GM23248 (cell line): ENCODE results near the gene UNC93A. TPM values are rescaled to one million over a fixed set of nuclear protein-coding genes. Genes with fewer than 3 reads are reported as not detected.

Experiments used
- DNase-seq: peaks from one replicate; pipeline ENCODE4 v3.0.0-alpha.2; 2015
- H2AFZ ChIP-seq: fragments of 200-600 bp; sonication (generic); 2 replicates; pipeline ENCODE4 v1.6.1; 2016; ENCODE audit warnings: antibody characterized with exemption
- H3F3A ChIP-seq: fragments of 200-600 bp; sonication (generic); 2 replicates; pipeline ENCODE4 v1.6.1; 2016; ENCODE audit warnings: mild to moderate bottlenecking, antibody characterized with exemption, mixed run types; ENCODE audit not compliant: insufficient read depth
- H3K27ac ChIP-seq: fragments of 200-600 bp; sonication (generic); 2 replicates; pipeline ENCODE4 v1.5.1; 2016; ENCODE audit warnings: mild to moderate bottlenecking
- H3K27me3 ChIP-seq: fragments of 200-600 bp; sonication (generic); replicated peaks from 2 replicates; pipeline ENCODE4 v1.6.1; 2016; ENCODE audit warnings: mild to moderate bottlenecking; ENCODE audit not compliant: insufficient read depth
- H3K36me3 ChIP-seq: fragments of 200-600 bp; sonication (generic); 2 replicates; pipeline ENCODE4 v1.6.1; 2016; ENCODE audit warnings: low read depth, mild to moderate bottlenecking
- H3K4me1 ChIP-seq: fragments of 200-600 bp; sonication (generic); 2 replicates; pipeline ENCODE4 v1.6.1; 2016; ENCODE audit warnings: mild to moderate bottlenecking; ENCODE audit not compliant: insufficient read depth
- H3K4me2 ChIP-seq: fragments of 200-600 bp; sonication (generic); one replicate; pipeline ENCODE4 v1.6.1; 2016; ENCODE audit warnings: mild to moderate bottlenecking; ENCODE audit not compliant: unreplicated experiment
- H3K4me3 ChIP-seq: fragments of 200-600 bp; sonication (generic); 2 replicates; pipeline ENCODE4 v1.5.1; 2016; ENCODE audit warnings: mild to moderate bottlenecking
- H3K79me2 ChIP-seq: fragments of 200-600 bp; sonication (generic); 2 replicates; pipeline ENCODE4 v1.6.1; 2016; ENCODE audit warnings: mild to moderate bottlenecking; ENCODE audit not compliant: insufficient read depth
- H3K9ac ChIP-seq: fragments of 200-600 bp; sonication (generic); 2 replicates; pipeline ENCODE4 v1.6.1; 2016; ENCODE audit warnings: mild to moderate bottlenecking
- H3K9me2 ChIP-seq: fragments of 200-600 bp; sonication (generic); 2 replicates; pipeline ENCODE4 v1.6.1; 2016; ENCODE audit warnings: mixed run types, mild to moderate bottlenecking, moderate library complexity; ENCODE audit not compliant: insufficient read depth
- H3K9me3 ChIP-seq: fragments of 200-600 bp; sonication (generic); one replicate; pipeline ENCODE4 v1.6.1; 2017; ENCODE audit warnings: low read depth
- H4K20me1 ChIP-seq: fragments of 200-600 bp; sonication (generic); 2 replicates; pipeline ENCODE4 v1.6.0; 2016; ENCODE audit not compliant: insufficient read depth
- EZH2 ChIP-seq: fragments of 200-600 bp; sonication (generic); IDR thresholded peaks from 2 replicates; pipeline ENCODE4 v1.6.1; 2018; ENCODE audit warnings: antibody characterized with exemption, mild to moderate bottlenecking; ENCODE audit not compliant: insufficient read depth, poor library complexity, severe bottlenecking
- EZH2phosphoT487 ChIP-seq: fragments of 200-600 bp; sonication (generic); IDR thresholded peaks from 2 replicates; pipeline ENCODE4 v1.6.1; 2018; ENCODE audit warnings: antibody characterized with exemption, moderate library complexity, mild to moderate bottlenecking, low read depth; ENCODE audit not compliant: insufficient read depth
- WGBS, 2 experiments: methylation state at CpG; one replicate each; pipeline ENCODE4 v1.1.6; 2015 to 2017; ENCODE audit warnings: low lambda C conversion rate in 2 of 2, low coverage in 1 of 2; ENCODE audit errors: missing lambda C conversion rate in 2 of 2; 5-methylcytosine and 5-hydroxymethylcytosine counted together
- in situ Hi-C: fragments of 300-500 bp; cut with MboI; formaldehyde crosslinking; loops from 2 replicates; pipeline ENCODE4 v1.15.0; 2020
- polyA plus RNA-seq: library from polyadenylated mRNA; unstranded; fragments of >200 nt; fragmentation: Nextera tagmentation; extraction: Ambion mirVana; gene quantifications from 2 replicates; pipeline ENCODE4 v1.2.1, GENCODE V29; 2016
- total RNA-seq: library from RNA; depleted of rRNA; stranded (reverse); fragments of >200 nt; shearing (Covaris generic); gene quantifications from 2 replicates; pipeline ENCODE4 v1.2.3, GENCODE V29; 2014

Gene UNC93A
- total and polyA plus RNA-seq, 2 experiments from 2014 or later: not detected

- H4K20me1 ChIP-seq: no peaks in the 10 kb centered on the region
- no peaks in the 10 kb centered on the region for H3F3A ChIP-seq
- in situ Hi-C loops: no loop called here
- H3K27ac ChIP-seq: no peak overlapping the region
- H3K4me1 ChIP-seq: no peaks in the 10 kb centered on the region
- H3K79me2 ChIP-seq: no peaks in the 10 kb centered on the region
- H3K9ac ChIP-seq: no peak overlapping the region
- WGBS, 2 experiments: 56 to 66% methylated on average over 19 to 38 of the region's 38 CpGs
- DNase-seq: no peak
- no peaks in the 10 kb centered on the region for H3K9me2 ChIP-seq
- H2AFZ ChIP-seq: no peak overlapping the region
- H3K4me3 ChIP-seq: no peak overlapping the region
- H3K4me2 ChIP-seq: no peak overlapping the region
- TF ChIP-seq EZH2 (no peak), EZH2phosphoT487 (no peak)
- H3K27me3 ChIP-seq: no peaks in the 10 kb centered on the region
- no peaks in the 10 kb centered on the region for H3K9me3 ChIP-seq
- no peaks in the 10 kb centered on the region for H3K36me3 ChIP-seq
These were observed 3.8 kb downstream of the UNC93A start for GRCh38 chr6:167294651-167295494.

GRCh38 chr6:167295495-167296292 lies 4.6 kb downstream of the UNC93A start:
- no peak overlapping the region for H3K9ac ChIP-seq
- H3K9me2 ChIP-seq: no peaks in the 10 kb centered on the region
- H3K79me2 ChIP-seq: no peaks in the 10 kb centered on the region
- H3K9me3 ChIP-seq: no peaks in the 10 kb centered on the region
- no peaks in the 10 kb centered on the region for H3K36me3 ChIP-seq
- H4K20me1 ChIP-seq: no peaks in the 10 kb centered on the region
- H3K27me3 ChIP-seq: no peaks in the 10 kb centered on the region
- no peak overlapping the region for H3K4me3 ChIP-seq
- no peak for DNase-seq
- 61 to 63% methylated on average over 18 to 33 of the region's 43 CpGs for WGBS, 2 experiments
- H3K27ac ChIP-seq: no peak overlapping the region
- no peaks in the 10 kb centered on the region for H3K4me1 ChIP-seq
- no peak overlapping the region for H3K4me2 ChIP-seq
- H2AFZ ChIP-seq: no peak overlapping the region
- H3F3A ChIP-seq: no peaks in the 10 kb centered on the region
- in situ Hi-C loops: no loop called here
- TF ChIP-seq EZH2 (no peak), EZH2phosphoT487 (no peak)

GRCh38 chr6:167296293-167296690 lies 5.2 kb downstream of the UNC93A start:
- WGBS, 2 experiments: 67 to 68% methylated on average over 5 of the region's 5 CpGs
- no peak overlapping the region for H3K9ac ChIP-seq

GRCh38 chr6:167296902-167297301 lies 5.8 kb downstream of the UNC93A start:
- Histone ChIP-seq H3K4me3 (no peak overlapping the region), H3K36me3 (no peaks in the 10 kb centered on the region), H4K20me1 (no peaks in the 10 kb centered on the region), H3K9me3 (no peaks in the 10 kb centered on the region), H3K4me2 (no peak overlapping the region), H3K9me2 (no peaks in the 10 kb centered on the region), H3K27ac (no peak overlapping the region), H3K79me2 (no peaks in the 10 kb centered on the region), H3K9ac (no peak overlapping the region), H3K27me3 (no peaks in the 10 kb centered on the region), H2AFZ (no peak overlapping the region), H3K4me1 (no peaks in the 10 kb centered on the region), H3F3A (no peaks in the 10 kb centered on the region)
- in situ Hi-C loops: no loop called here
- no peak for TF ChIP-seq EZH2phosphoT487
- TF ChIP-seq EZH2: no peak
- no peak for DNase-seq
- WGBS, 2 experiments: 25% methylated on average over 7 of the region's 7 CpGs

More at GRCh38 chr6:167296293-167296690, 5.2 kb downstream of the UNC93A start:
- Histone ChIP-seq H3K9me3 (no peaks in the 10 kb centered on the region), H3K9me2 (no peaks in the 10 kb centered on the region), H3K79me2 (no peaks in the 10 kb centered on the region), H3K4me1 (no peaks in the 10 kb centered on the region), H3K4me3 (no peak overlapping the region), H3K27ac (no peak overlapping the region), H4K20me1 (no peaks in the 10 kb centered on the region), H3K36me3 (no peaks in the 10 kb centered on the region), H3K27me3 (no peaks in the 10 kb centered on the region), H2AFZ (no peak overlapping the region), H3K4me2 (no peak overlapping the region), H3F3A (no peaks in the 10 kb centered on the region)
- in situ Hi-C loops: no loop called here
- no peak for TF ChIP-seq EZH2
- TF ChIP-seq EZH2phosphoT487: no peak
- no peak for DNase-seq
